Activated CD4-positive, CD25-positive, alpha-beta regulatory T cell (primary cell): ENCODE measurements around the gene CLCN6.

Source experiments
- DNase-seq, 4 experiments: peaks; one replicate each; lab custom pipeline; 2025; lab: John Stamatoyannopoulos, UW

CLCN6 gene

GRCh38 chr1:11879311-11880180 is 73.6 kb downstream of the CLCN6 start:
- no peak for DNase-seq

DNA sequence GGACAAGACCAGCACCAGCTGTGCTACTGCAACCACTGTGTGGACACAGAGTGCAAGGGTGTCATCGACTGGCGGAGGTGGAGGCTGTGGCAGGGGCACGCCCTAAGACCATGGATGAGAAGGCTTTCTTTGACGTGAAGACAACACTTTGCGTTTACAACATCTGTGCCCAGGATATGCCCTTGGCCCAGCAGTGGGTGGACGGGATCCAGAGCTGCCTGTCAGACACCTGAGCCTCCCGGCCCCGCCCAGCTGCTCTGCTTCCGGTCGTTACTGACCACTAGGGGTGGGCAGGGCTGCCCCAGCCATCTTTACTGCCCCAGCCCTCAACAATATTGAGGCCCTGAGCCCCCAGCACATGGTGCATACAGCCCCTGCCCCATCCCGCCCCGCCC is 74.2 kb downstream of the CLCN6 start:
- DNase-seq: no peak

GRCh38 chr1:11880911-11881748 is 75.1 kb downstream of the CLCN6 start:
- no peak for DNase-seq

DNA sequence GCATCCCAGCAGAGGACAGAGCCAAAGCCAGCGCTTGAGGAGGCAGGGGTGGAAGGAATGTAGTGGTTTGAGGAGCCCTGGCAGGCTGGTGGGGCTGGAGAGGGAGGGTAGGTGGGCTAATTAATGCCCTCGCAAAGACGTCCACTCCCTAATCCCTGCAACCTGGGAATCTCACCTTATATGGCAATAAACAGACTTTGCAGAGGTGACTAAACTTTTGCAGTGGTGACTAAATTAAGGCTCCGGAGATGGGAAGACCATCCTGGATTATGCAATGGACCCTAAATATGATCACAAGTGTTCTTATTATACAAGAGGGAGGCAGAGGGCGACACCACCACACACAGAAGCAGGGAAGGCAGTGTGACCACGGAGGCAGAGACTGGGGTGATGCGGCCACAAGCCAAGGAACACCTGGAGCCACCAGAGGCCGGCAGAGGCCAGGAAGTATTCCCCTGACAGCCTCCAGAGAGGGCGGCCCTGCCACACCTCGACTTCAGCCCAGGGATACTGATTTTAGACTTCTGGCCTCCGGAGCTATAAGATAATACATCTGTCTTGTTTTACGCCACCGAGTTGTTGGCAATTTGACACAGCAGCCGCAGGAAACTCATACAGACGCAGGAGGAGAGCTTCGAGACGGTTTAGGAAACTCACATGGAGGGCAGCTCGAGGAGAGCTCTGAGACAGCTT is 75.9 kb downstream of the CLCN6 start:
- DNase-seq: no peak

DNA sequence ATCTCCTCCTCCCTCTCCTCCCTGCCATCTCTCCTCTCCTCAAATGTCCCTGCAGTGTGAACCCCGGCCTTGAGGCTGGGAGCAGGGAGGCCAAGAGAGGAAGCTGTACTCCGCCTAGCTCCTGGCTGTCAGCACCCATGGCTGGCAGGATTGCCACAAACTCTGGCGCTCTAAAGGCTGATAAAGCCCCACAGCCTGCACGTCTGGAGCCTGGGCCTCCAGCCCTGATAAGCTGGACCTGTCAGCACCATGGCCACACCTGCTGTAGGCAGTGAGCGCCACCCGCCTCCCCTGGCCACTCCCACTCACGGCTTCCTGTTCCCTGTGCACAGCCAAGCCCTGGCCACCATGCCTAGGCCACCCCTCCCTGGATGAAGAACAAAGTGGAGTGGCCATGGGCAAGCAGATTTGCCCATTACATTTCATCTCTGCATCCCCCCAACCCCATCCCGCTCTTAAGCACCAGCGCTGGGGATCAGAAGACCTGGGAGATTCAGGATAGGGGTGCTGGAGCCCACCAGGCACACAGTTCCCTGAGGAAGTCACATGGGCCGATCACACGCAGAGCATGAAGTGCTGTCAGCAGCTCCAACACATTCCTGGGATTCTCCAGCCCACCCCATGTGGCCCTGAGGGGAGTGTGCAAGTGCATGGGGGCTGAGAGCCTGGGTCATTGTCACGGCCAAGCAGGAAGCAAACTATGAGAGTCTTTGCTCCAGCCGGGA is 77.0 kb downstream of the CLCN6 start:
- DNase-seq: no peak

DNA sequence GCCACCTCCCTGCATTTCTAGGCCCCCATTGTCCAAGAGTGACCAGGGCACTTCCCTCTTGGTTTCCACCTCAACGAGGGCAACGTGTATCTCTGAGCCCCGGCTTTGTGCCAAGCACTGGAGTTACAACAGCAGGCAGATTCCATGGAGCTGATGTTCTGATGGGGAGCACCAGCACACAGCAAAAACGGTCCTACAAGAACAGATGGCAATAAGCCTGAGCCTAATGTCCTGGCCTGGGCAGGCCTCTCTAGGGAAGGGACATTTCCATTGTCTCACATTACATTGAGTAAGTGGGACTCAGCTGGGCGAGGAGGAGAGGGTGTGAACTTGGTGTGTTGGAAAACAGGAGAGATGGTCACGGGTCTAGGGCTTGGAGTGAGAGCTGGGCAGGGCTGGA is 79.9 kb downstream of the CLCN6 start:
- no peak for DNase-seq

GRCh38 chr1:11886986-11887665 is 81.1 kb downstream of the CLCN6 start:
- DNase-seq: no peak

GRCh38 chr1:11887666-11888007 is 81.6 kb downstream of the CLCN6 start:
- no peak for DNase-seq

GRCh38 chr1:11888206-11888876 is 82.3 kb downstream of the CLCN6 start:
- DNase-seq: no peak

DNA sequence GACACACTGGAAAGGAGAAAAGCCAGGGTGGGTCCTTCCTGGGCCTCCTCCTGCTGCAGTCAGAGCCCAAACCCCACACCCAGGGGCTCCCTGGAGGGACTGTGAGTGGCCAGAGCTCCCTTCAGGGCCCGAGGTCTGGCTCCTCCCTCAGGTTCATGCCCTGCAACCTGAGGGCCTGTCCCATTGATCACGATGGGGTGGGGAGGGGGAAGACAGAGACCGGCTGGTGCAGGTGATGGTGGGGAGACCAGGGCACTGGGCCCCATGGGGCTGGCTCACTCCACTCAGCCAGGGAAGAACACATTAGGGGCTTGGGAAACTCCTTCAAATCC is 82.9 kb downstream of the CLCN6 start:
- DNase-seq: no peak

GRCh38 chr1:11891433-11892186 is 85.6 kb downstream of the CLCN6 start:
- no peak for DNase-seq
